ENCODE data around the gene CCDC183.
"Not testable (repeated sequence)": the region's sequence is repeated elsewhere in the genome, so short reads cannot be mapped to it uniquely, and the experiment has no call there.

The CCDC183 gene

DNA sequence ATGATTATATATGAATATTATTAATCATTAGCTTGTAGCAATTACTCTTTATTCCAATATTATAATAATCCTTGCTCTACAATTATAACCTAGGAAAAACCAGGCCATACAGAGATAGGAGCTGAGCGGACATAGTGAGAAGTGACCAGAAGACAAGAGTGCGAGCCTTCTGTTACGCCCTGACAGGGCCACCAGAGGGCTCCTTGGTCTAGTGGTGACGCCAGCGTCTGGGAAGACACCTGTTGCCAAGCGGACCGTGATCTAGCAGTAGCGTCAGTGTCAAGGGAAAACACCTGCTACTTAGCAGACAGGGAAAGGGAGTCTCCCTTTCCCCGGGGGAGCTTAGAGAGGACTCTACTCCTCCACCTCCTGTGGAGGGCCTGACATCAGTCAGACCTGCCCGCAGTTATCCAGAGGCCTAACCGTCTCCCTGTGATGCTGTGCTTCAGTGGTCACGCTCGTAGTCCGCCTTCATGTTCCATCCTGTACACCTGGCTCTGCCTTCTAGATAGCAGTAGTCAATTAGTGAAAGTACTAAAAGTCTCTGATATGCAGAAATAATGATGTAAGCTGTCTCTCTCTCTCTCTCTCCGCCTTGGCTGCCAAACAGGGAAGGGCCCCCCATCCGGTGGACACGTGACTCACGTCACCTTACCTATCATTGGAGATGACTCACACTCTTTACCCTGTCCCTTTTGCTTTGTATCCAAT is 29.6 kb upstream of the CCDC183 start:
- not testable (repeated sequence) for H3K4me3 ChIP-seq (ENCODE audit: low read depth in 1 of 2, low read length in 2 of 2); H3K9ac ChIP-seq (ENCODE audit: low read depth in 1 of 2, low read length in 2 of 2); H3K27ac ChIP-seq (ENCODE audit: low read depth, low read length); H3K36me3 ChIP-seq (ENCODE audit: control insufficient read depth in 1 of 2, insufficient read depth in 2 of 2, low read length in 2 of 2); H3K4me1 ChIP-seq (ENCODE audit: control insufficient read depth in 1 of 2, insufficient read depth in 2 of 2, low read length in 2 of 2); H3K9me3 ChIP-seq (ENCODE audit: control insufficient read depth in 1 of 2, low read length in 2 of 2)
- peaks cover 6 to 18% of the 10 kb centered on the region in 2 donors for H3K27me3 ChIP-seq (ENCODE audit: control insufficient read depth in 1 of 2, insufficient read depth in 2 of 2, low read length in 2 of 2)

DNA sequence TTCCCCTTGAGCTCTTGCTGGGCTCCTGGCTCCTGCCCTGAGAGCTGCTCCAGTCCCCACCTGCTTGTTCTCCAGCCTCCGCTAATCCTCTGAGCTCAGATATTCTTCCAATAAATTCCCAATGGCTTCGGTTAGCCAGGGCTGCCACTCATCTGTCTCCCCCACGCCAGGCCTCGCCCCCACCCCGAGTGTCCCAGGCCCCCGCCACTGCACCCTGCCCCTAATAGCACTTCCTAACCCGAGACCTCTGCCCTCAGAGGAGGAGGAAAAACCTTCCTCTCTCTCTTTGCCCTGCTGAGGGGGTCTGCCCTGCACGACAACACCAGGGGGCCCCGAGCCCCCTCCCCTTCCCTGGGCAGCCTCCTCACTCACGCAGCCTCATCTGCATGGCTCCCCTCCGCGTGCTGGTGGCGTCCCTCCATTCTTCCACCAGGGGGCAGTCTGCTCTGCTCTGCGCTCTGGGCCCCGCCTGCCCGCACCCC is 26.4 kb upstream of the CCDC183 start:
- no peaks in the 10 kb centered on the region for H3K36me3 ChIP-seq (ENCODE audit: control insufficient read depth in 1 of 2, insufficient read depth in 2 of 2, low read length in 2 of 2)
- H3K27ac ChIP-seq (ENCODE audit: low read depth, low read length), result no peak overlapping the region
- no peak overlapping the region for H3K9ac ChIP-seq (ENCODE audit: low read depth in 1 of 2, low read length in 2 of 2)
- no peaks in the 10 kb centered on the region for H3K4me1 ChIP-seq (ENCODE audit: control insufficient read depth in 1 of 2, insufficient read depth in 2 of 2, low read length in 2 of 2)
- H3K27me3 ChIP-seq (ENCODE audit: control insufficient read depth in 1 of 2, insufficient read depth in 2 of 2, low read length in 2 of 2), result peaks cover 6 to 8% of the 10 kb centered on the region in 2 donors
- no peak overlapping the region for H3K4me3 ChIP-seq (ENCODE audit: low read depth in 1 of 2, low read length in 2 of 2)
- peaks cover 8 to 9% of the 10 kb centered on the region in 2 donors for H3K9me3 ChIP-seq (ENCODE audit: control insufficient read depth in 1 of 2, low read length in 2 of 2)

DNA sequence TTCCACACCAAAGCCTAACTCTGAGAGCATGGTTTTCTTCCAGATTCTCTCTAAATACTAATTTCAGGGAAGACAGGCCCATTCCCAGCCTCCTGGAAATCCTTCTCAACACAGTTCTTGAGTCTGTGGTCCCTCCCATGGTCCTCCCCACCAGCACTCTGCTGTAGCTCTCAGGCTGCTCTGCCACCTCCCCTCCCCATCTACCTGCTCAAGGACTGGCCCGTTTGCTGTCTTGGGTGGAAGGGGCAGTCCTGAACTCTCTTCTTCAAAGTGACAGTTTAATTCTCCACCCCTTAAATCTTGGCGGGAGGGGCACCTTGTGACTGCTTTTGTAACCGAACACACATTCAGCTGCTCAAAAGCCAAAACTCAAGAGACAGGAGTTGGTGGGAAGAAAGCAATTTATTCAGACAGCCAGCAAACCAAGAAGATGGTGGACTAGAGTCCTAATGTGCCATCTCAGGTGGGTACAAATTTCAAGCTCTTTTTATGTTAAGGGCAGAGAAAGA is 24.2 kb upstream of the CCDC183 start:
- Histone ChIP-seq H3K4me3 (ENCODE audit: low read depth in 1 of 2, low read length in 2 of 2) (no peak overlapping the region), H3K27ac (ENCODE audit: low read depth, low read length) (no peak overlapping the region), H3K36me3 (ENCODE audit: control insufficient read depth in 1 of 2, insufficient read depth in 2 of 2, low read length in 2 of 2) (no peaks in the 10 kb centered on the region), H3K4me1 (ENCODE audit: control insufficient read depth in 1 of 2, insufficient read depth in 2 of 2, low read length in 2 of 2) (peaks cover 3 to 4% of the 10 kb centered on the region in 2 donors), H3K27me3 (ENCODE audit: control insufficient read depth in 1 of 2, insufficient read depth in 2 of 2, low read length in 2 of 2) (peaks cover 6 to 8% of the 10 kb centered on the region in 2 donors), H3K9ac (ENCODE audit: low read depth in 1 of 2, low read length in 2 of 2) (no peak overlapping the region), H3K9me3 (ENCODE audit: control insufficient read depth in 1 of 2, low read length in 2 of 2) (peaks cover 8 to 9% of the 10 kb centered on the region in 2 donors)

DNA sequence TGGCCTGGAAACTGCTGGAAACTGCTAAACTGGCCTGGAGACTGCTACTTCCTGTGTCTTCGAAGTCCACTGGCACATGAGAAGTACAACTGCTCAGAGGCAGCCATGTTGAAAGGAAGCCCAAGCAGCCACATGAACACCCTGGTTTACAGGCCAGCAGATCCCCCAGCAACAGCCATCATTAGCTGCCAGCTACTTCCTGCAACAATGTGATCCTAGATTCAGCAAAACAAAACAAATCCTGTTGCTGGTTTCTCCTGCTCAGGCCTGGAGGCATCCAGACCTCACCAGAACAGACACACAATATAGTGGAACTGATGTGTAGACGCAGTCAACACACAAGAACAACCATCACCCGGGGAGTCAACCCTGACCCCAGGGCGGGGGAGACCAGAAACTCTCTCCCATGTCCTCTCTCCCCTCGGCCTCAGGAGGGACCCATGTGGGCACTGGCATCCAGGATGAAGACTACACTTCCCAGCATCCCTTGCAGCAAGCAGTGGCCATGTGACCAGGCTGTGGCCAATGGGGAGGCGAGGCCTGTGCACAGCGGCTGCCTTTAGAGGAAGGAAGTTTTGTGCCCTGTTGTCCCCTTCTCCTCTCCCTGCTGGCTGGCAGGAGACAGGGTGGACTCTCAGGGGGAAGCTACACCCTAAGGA is 22.6 kb upstream of the CCDC183 start:
- H3K36me3 ChIP-seq (ENCODE audit: control insufficient read depth in 1 of 2, insufficient read depth in 2 of 2, low read length in 2 of 2), result no peaks in the 10 kb centered on the region
- H3K27ac ChIP-seq (ENCODE audit: low read depth, low read length), result no peak overlapping the region
- no peaks in the 10 kb centered on the region for H3K27me3 ChIP-seq (ENCODE audit: control insufficient read depth in 1 of 2, insufficient read depth in 2 of 2, low read length in 2 of 2)
- no peak overlapping the region for H3K9ac ChIP-seq (ENCODE audit: low read depth in 1 of 2, low read length in 2 of 2)
- H3K4me1 ChIP-seq (ENCODE audit: control insufficient read depth in 1 of 2, insufficient read depth in 2 of 2, low read length in 2 of 2), result peaks cover 10 to 11% of the 10 kb centered on the region in 2 donors
- peaks cover 8 to 9% of the 10 kb centered on the region in 2 donors for H3K9me3 ChIP-seq (ENCODE audit: control insufficient read depth in 1 of 2, low read length in 2 of 2)
- no peak overlapping the region for H3K4me3 ChIP-seq (ENCODE audit: low read depth in 1 of 2, low read length in 2 of 2)

- Histone ChIP-seq H3K4me1 (ENCODE audit: control insufficient read depth in 1 of 2, insufficient read depth in 2 of 2, low read length in 2 of 2) (peaks cover 10 to 11% of the 10 kb centered on the region in 2 donors), H3K4me3 (ENCODE audit: low read depth in 1 of 2, low read length in 2 of 2) (no peak overlapping the region), H3K27me3 (ENCODE audit: control insufficient read depth in 1 of 2, insufficient read depth in 2 of 2, low read length in 2 of 2) (no peaks in the 10 kb centered on the region), H3K9me3 (ENCODE audit: control insufficient read depth in 1 of 2, low read length in 2 of 2) (peaks cover 8 to 9% of the 10 kb centered on the region in 2 donors), H3K27ac (ENCODE audit: low read depth, low read length) (no peak overlapping the region), H3K9ac (ENCODE audit: low read depth in 1 of 2, low read length in 2 of 2) (no peak overlapping the region), H3K36me3 (ENCODE audit: control insufficient read depth in 1 of 2, insufficient read depth in 2 of 2, low read length in 2 of 2) (no peaks in the 10 kb centered on the region)
Observed at GRCh38 chr9:136774416-136775045, 21.6 kb upstream of the CCDC183 start.

DNA sequence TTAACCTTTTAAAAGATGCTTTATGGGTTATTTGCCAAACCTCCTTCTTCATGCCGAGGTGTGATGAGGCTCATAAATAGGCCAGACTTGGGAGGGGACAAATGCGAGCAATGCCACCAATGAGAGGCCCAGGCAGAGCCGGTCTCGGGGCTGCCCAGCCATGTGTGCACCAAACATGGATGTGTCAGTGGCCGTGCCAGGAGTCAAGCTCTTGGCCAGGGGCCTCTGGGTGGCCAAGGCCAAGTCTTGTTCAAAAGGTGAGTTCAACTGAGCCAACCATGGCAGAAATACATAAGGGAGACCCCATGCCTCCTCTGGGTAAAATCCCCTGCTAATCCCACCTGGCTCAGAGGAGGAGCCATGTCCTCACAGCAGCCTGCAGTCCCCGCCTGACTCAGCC is 20.9 kb upstream of the CCDC183 start:
- peaks cover 10 to 11% of the 10 kb centered on the region in 2 donors for H3K4me1 ChIP-seq (ENCODE audit: control insufficient read depth in 1 of 2, insufficient read depth in 2 of 2, low read length in 2 of 2)
- no peaks in the 10 kb centered on the region for H3K36me3 ChIP-seq (ENCODE audit: control insufficient read depth in 1 of 2, insufficient read depth in 2 of 2, low read length in 2 of 2)
- H3K4me3 ChIP-seq (ENCODE audit: low read depth in 1 of 2, low read length in 2 of 2), result no peak overlapping the region
- H3K27me3 ChIP-seq (ENCODE audit: control insufficient read depth in 1 of 2, insufficient read depth in 2 of 2, low read length in 2 of 2), result no peaks in the 10 kb centered on the region
- no peak overlapping the region for H3K27ac ChIP-seq (ENCODE audit: low read depth, low read length)
- peaks cover 8 to 9% of the 10 kb centered on the region in 2 donors for H3K9me3 ChIP-seq (ENCODE audit: control insufficient read depth in 1 of 2, low read length in 2 of 2)
- no peak overlapping the region for H3K9ac ChIP-seq (ENCODE audit: low read depth in 1 of 2, low read length in 2 of 2)

- H3K27ac ChIP-seq (ENCODE audit: low read depth, low read length), result no peak overlapping the region
- H3K9ac ChIP-seq (ENCODE audit: low read depth in 1 of 2, low read length in 2 of 2), result peak overlapping the region in 1 of 2 donors; percentile 45
- H3K4me1 ChIP-seq (ENCODE audit: control insufficient read depth in 1 of 2, insufficient read depth in 2 of 2, low read length in 2 of 2), result peaks cover 10 to 11% of the 10 kb centered on the region in 2 donors
- peaks cover 8 to 9% of the 10 kb centered on the region in 2 donors for H3K9me3 ChIP-seq (ENCODE audit: control insufficient read depth in 1 of 2, low read length in 2 of 2)
- no peaks in the 10 kb centered on the region for H3K36me3 ChIP-seq (ENCODE audit: control insufficient read depth in 1 of 2, insufficient read depth in 2 of 2, low read length in 2 of 2)
- no peaks in the 10 kb centered on the region for H3K27me3 ChIP-seq (ENCODE audit: control insufficient read depth in 1 of 2, insufficient read depth in 2 of 2, low read length in 2 of 2)
- peak overlapping the region in 1 of 2 donors; percentile 7 for H3K4me3 ChIP-seq (ENCODE audit: low read depth in 1 of 2, low read length in 2 of 2)
Observed at GRCh38 chr9:136776947-136777346, 19.2 kb upstream of the CCDC183 start.

DNA sequence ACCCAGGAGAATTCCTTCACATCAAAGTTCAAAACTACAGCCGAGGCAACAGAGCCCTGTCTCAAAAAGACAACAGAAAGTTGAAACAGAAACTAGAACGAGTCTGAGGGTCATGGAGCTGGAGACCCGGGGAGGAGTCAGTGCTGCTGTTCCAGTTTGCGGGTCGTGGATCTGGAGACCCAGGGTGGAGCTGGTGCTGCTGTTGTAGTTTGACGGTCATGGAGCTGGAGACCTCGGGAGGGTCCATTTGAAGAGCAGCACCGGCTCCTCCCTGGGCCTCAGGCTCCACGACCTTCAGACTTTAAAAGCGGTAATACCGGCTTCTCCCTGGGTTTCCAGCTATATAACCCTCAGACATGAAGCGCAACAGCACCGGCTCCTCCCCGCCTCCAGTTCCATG is 18.8 kb upstream of the CCDC183 start:
- Histone ChIP-seq H3K36me3 (ENCODE audit: control insufficient read depth in 1 of 2, insufficient read depth in 2 of 2, low read length in 2 of 2) (no peaks in the 10 kb centered on the region), H3K9me3 (ENCODE audit: control insufficient read depth in 1 of 2, low read length in 2 of 2) (peaks cover 8 to 9% of the 10 kb centered on the region in 2 donors), H3K9ac (ENCODE audit: low read depth in 1 of 2, low read length in 2 of 2) (peak overlapping the region in 1 of 2 donors; percentile 45), H3K27me3 (ENCODE audit: control insufficient read depth in 1 of 2, insufficient read depth in 2 of 2, low read length in 2 of 2) (no peaks in the 10 kb centered on the region), H3K27ac (ENCODE audit: low read depth, low read length) (no peak overlapping the region), H3K4me1 (ENCODE audit: control insufficient read depth in 1 of 2, insufficient read depth in 2 of 2, low read length in 2 of 2) (peaks cover 10 to 11% of the 10 kb centered on the region in 2 donors), H3K4me3 (ENCODE audit: low read depth in 1 of 2, low read length in 2 of 2) (peak overlapping the region in 1 of 2 donors; percentile 7)

DNA sequence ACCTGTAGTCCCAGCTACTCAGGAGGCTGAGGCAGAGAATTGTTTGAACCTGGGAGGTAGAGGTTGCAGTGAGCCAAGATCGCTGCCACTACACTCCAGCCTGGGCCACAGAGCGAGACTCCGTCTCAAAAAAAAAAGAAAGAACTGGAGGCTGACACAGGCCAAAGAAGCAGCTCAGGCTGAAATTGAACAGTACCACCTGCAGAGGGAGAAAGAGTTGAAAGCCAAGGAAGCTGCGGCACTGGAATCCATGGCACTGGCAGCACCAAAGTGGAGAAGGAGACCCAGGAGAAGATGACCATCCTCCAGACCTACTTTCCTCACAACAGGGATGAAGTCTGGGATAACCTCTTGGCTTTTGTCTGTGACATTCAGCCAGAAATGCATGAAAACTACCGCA is 16.3 kb upstream of the CCDC183 start:
- H3K36me3 ChIP-seq (ENCODE audit: control insufficient read depth in 1 of 2, insufficient read depth in 2 of 2, low read length in 2 of 2), result no peaks in the 10 kb centered on the region
- H3K4me1 ChIP-seq (ENCODE audit: control insufficient read depth in 1 of 2, insufficient read depth in 2 of 2, low read length in 2 of 2), result peaks cover 12 to 14% of the 10 kb centered on the region in 2 donors
- H3K4me3 ChIP-seq (ENCODE audit: low read depth in 1 of 2, low read length in 2 of 2), result no peak overlapping the region
- H3K27ac ChIP-seq (ENCODE audit: low read depth, low read length), result no peak overlapping the region
- H3K27me3 ChIP-seq (ENCODE audit: control insufficient read depth in 1 of 2, insufficient read depth in 2 of 2, low read length in 2 of 2), result no peaks in the 10 kb centered on the region
- H3K9ac ChIP-seq (ENCODE audit: low read depth in 1 of 2, low read length in 2 of 2), result no peak overlapping the region
- H3K9me3 ChIP-seq (ENCODE audit: control insufficient read depth in 1 of 2, low read length in 2 of 2), result no peaks in the 10 kb centered on the region

GRCh38 chr9:136782452-136782851 is 13.7 kb upstream of the CCDC183 start:
- Histone ChIP-seq H3K27ac (ENCODE audit: low read depth, low read length) (no peak overlapping the region), H3K9ac (ENCODE audit: low read depth in 1 of 2, low read length in 2 of 2) (no peak overlapping the region), H3K4me3 (ENCODE audit: low read depth in 1 of 2, low read length in 2 of 2) (no peak overlapping the region), H3K9me3 (ENCODE audit: control insufficient read depth in 1 of 2, low read length in 2 of 2) (no peaks in the 10 kb centered on the region), H3K27me3 (ENCODE audit: control insufficient read depth in 1 of 2, insufficient read depth in 2 of 2, low read length in 2 of 2) (no peaks in the 10 kb centered on the region), H3K4me1 (ENCODE audit: control insufficient read depth in 1 of 2, insufficient read depth in 2 of 2, low read length in 2 of 2) (peaks cover 10 to 21% of the 10 kb centered on the region in 2 donors), H3K36me3 (ENCODE audit: control insufficient read depth in 1 of 2, insufficient read depth in 2 of 2, low read length in 2 of 2) (no peaks in the 10 kb centered on the region)

Data from duodenal mucosa (tissue), 2 donors.